WI38 (cell line): ENCODE results near the gene AVEN.
"Not testable (repeated sequence)": the region's sequence is repeated elsewhere in the genome, so short reads cannot be mapped to it uniquely, and the experiment has no call there.

Experiments
- H3K4me3 ChIP-seq: 2 replicates; pipeline ENCODE4 v1.5.1; 2011; ENCODE audit warnings: low read depth, mild to moderate bottlenecking, control low read depth, low read length
- CTCF ChIP-seq: IDR thresholded peaks from 2 replicates; pipeline ENCODE4 v1.5.1; 2012; ENCODE audit warnings: low read depth, mild to moderate bottlenecking, control low read depth, low read length

Gene AVEN

GRCh38 chr15:33826201-33826600 lies 212.8 kb downstream of the AVEN start:
- H3K4me3 ChIP-seq = no peak overlapping the region
- no peak for TF ChIP-seq CTCF

GRCh38 chr15:33825453-33825852 lies 213.6 kb downstream of the AVEN start:
- H3K4me3 ChIP-seq = no peak overlapping the region
- no peak for TF ChIP-seq CTCF

- no peak overlapping the region for H3K4me3 ChIP-seq
- no peak for TF ChIP-seq CTCF
Observed at GRCh38 chr15:33823119-33823518, 215.9 kb downstream of the AVEN start.

- no peak for TF ChIP-seq CTCF
Observed at GRCh38 chr15:33822479-33822878, 216.5 kb downstream of the AVEN start.

GRCh38 chr15:33819499-33819898 lies 219.5 kb downstream of the AVEN start:
- H3K4me3 ChIP-seq = not testable (repeated sequence)

More at GRCh38 chr15:33822479-33822878, 216.5 kb downstream of the AVEN start:
- H3K4me3 ChIP-seq = no peak overlapping the region
